K562 (cell line): ENCODE measurements around the gene TPK1. TPM values are rescaled to one million over a fixed set of nuclear protein-coding genes. Genes with fewer than 3 reads are reported as not detected.

ENCODE experiments used
- ATAC-seq: fragments of 200-7000 bp; cut with Tn5 transposase; 3 replicates; pipeline ENCODE4 v1.9.1; 2020; ENCODE audit warnings: moderate library complexity
- BruUV-seq: library from RNA; stranded (reverse); fragments of 400-500 nt; replicated peaks from 2 replicates; lab custom pipeline; 2021; lab: Mats Ljungman, UMichigan
- CTCF ChIA-PET: fragments of 300-600 bp; formaldehyde crosslinking; extraction: SDS; loops from one replicate; lab custom pipeline; 2021; ENCODE audit warnings: low intra/inter-chr PET ratio; lab: Yijun Ruan, JAX
- POLR2A ChIA-PET: fragments of 300-600, 350-650 bp; sonication (Branson Sonifier 250); formaldehyde crosslinking; extraction: SDS; loops from one replicate; lab custom pipeline; 2021; ENCODE audit warnings: antibody characterized with exemption, inconsistent platforms; lab: Yijun Ruan, JAX
- DNase-seq, 4 experiments: peaks; one replicate each; pipeline versions ENCODE4 v3.0.0 to v3.0.0-alpha.2; 2011 to 2018; ENCODE audit warnings: low spot score in 3 of 4, mixed read lengths in 3 of 4; ENCODE audit errors: extremely low read depth in 1 of 4
- FAIRE-seq: peaks from 2 replicates; lab custom pipeline; 2011; peaks lifted over from hg19 to GRCh38; lab: Jason Lieb, UNC
- H2AFZ ChIP-seq: 2 replicates; pipeline ENCODE4 v1.6.0; 2011; ENCODE audit warnings: low read depth, low read length, control low read depth, inconsistent platforms
- H3K27ac ChIP-seq: fragments of 200-600 bp; 3 replicates; pipeline ENCODE4 v1.8.0; 2011; ENCODE audit warnings: low read depth, mild to moderate bottlenecking, control low read depth, inconsistent platforms, low read length, moderate library complexity, mixed read lengths; ENCODE audit errors: extremely low read depth
- H3K27me3 ChIP-seq, 2 experiments: fragments of 300-600 bp in 1 of 2; 2 replicates in 1 of 2; 3 replicates in 1 of 2; pipeline versions ENCODE4 v1.6.0 to v1.8.0; 2011; ENCODE audit warnings: inconsistent platforms in 2 of 2, low read length in 2 of 2, mild to moderate bottlenecking in 1 of 2, mixed read lengths in 1 of 2, moderate library complexity in 1 of 2; ENCODE audit not compliant: control insufficient read depth in 2 of 2, insufficient read depth in 2 of 2
- H3K36me3 ChIP-seq: fragments of 300-600 bp; 3 replicates; pipeline ENCODE4 v1.8.0; 2011; ENCODE audit warnings: mild to moderate bottlenecking, low read length, inconsistent platforms; ENCODE audit not compliant: control insufficient read depth, insufficient read depth
- H3K4me1 ChIP-seq, 2 experiments: fragments of 200-600 bp in 1 of 2; replicated peaks in 1 of 2; 2 replicates in 1 of 2; 3 replicates in 1 of 2; pipeline versions ENCODE4 v1.5.1 to v1.8.0; 2011; ENCODE audit warnings: inconsistent platforms in 2 of 2, low read length in 2 of 2, mild to moderate bottlenecking in 1 of 2, mixed read lengths in 1 of 2, moderate library complexity in 1 of 2; ENCODE audit not compliant: control insufficient read depth in 2 of 2, insufficient read depth in 2 of 2
- H3K4me2 ChIP-seq: 2 replicates; pipeline ENCODE4 v1.6.1; 2011; ENCODE audit warnings: low read length, control low read depth, inconsistent platforms, mixed read lengths; ENCODE audit not compliant: insufficient read depth
- H3K4me3 ChIP-seq: fragments of 200-600 bp; sonication (generic), shearing (Covaris generic); 2 replicates; pipeline ENCODE4 v1.5.1; 2016; ENCODE audit warnings: control low read depth, inconsistent platforms
- H3K79me2 ChIP-seq: fragments of 200-600 bp; 3 replicates; pipeline ENCODE4 v1.8.0; 2011; ENCODE audit warnings: low read length, inconsistent platforms; ENCODE audit not compliant: control insufficient read depth, insufficient read depth
- H3K9ac ChIP-seq, 2 experiments: 2 replicates each; pipeline versions ENCODE4 v1.6.0 to v1.6.1; 2011; ENCODE audit warnings: low read depth in 2 of 2, low read length in 2 of 2, control low read depth in 1 of 2, inconsistent platforms in 1 of 2, mild to moderate bottlenecking in 1 of 2, mixed read lengths in 1 of 2; ENCODE audit not compliant: insufficient read depth in 1 of 2
- H3K9me1 ChIP-seq: one replicate; pipeline ENCODE4 v1.6.0; 2011; ENCODE audit warnings: inconsistent platforms, mild to moderate bottlenecking, low read length, moderate library complexity; ENCODE audit not compliant: control insufficient read depth, insufficient read depth
- H3K9me3 ChIP-seq: replicated peaks from 2 replicates; pipeline ENCODE4 v1.5.1; 2011; ENCODE audit warnings: low read depth, low read length, inconsistent platforms; ENCODE audit not compliant: control insufficient read depth, insufficient read depth
- H4K20me1 ChIP-seq: replicated peaks from 2 replicates; pipeline ENCODE4 v1.6.1; 2011; ENCODE audit warnings: low read length, inconsistent platforms, mixed read lengths; ENCODE audit not compliant: control insufficient read depth, insufficient read depth
- ELF1 ChIP-seq: fragments of 200-800 bp; sonication (Bioruptor generic); IDR thresholded peaks from 2 replicates; pipeline ENCODE4 v1.6.1; 2016; ENCODE audit warnings: missing genetic modification characterization, missing compliant biosample characterization
- FOXK1 ChIP-seq: sonication (generic); formaldehyde crosslinking; IDR thresholded peaks from 2 replicates; pipeline ENCODE4 v1.8.0; 2022; ENCODE audit warnings: missing genetic modification reagents, mild to moderate bottlenecking, borderline replicate concordance
- MEIS2 ChIP-seq: fragments of 450-650 bp; IDR thresholded peaks from 2 replicates; pipeline ENCODE4 v1.6.1; 2014; ENCODE audit warnings: mild to moderate bottlenecking; ENCODE audit not compliant: partially characterized antibody
- RB1 ChIP-seq: fragments of 450-650 bp; IDR thresholded peaks from 2 replicates; pipeline ENCODE4 v1.6.1; 2017; ENCODE audit warnings: low read depth, mild to moderate bottlenecking
- SMAD3 ChIP-seq: fragments of 450-650 bp; formaldehyde crosslinking; conservative IDR thresholded peaks from 2 replicates; pipeline ENCODE4 v1.4.0; 2020; ENCODE audit warnings: mild to moderate bottlenecking
- SMARCA4 ChIP-seq: fragments of 450-650 bp; IDR thresholded peaks from 2 replicates; pipeline ENCODE4 v1.6.1; 2016
- ZNF263 ChIP-seq: sonication (generic); formaldehyde crosslinking; IDR thresholded peaks from 2 replicates; pipeline ENCODE4 v1.8.0; 2022; ENCODE audit warnings: mild to moderate bottlenecking, missing genetic modification reagents, borderline replicate concordance
- ZNF507 ChIP-seq: conservative IDR thresholded peaks from 2 replicates; pipeline ENCODE4 v1.6.1; 2017; ENCODE audit warnings: missing genetic modification characterization, missing compliant biosample characterization
- WGBS: fragments of 100-300 bp; shearing (Covaris generic); methylation state at CpG from one replicate; pipeline ENCODE4 v1.1.6; 2016; ENCODE audit warnings: low coverage, mixed read lengths; ENCODE audit not compliant: insufficient coverage; ENCODE audit errors: missing lambda C conversion rate; 5-methylcytosine and 5-hydroxymethylcytosine counted together
- in situ Hi-C: fragments of 300-500 bp; cut with MboI; formaldehyde crosslinking; loops from 4 replicates; pipeline ENCODE4 v1.15.0; 2018; ENCODE audit warnings: inconsistent platforms, mixed read lengths
- intact Hi-C: fragments of 100-400 bp; cut with micrococcal nuclease; formaldehyde crosslinking; loops from 2 replicates; pipeline ENCODE4 v1.14.2; 2022
- polyA plus RNA-seq, 8 experiments: library from polyadenylated mRNA; depleted of rRNA in 4 of 8; stranded (reverse) in 5 of 8; unstranded in 3 of 8; fragments of >200 nt; fragmentation: Nextera tagmentation in 2 of 8; fragmentation: Illumina TruSeq in 1 of 8; extraction: Ambion mirVana in 2 of 8; extraction: Trizol in 1 of 8; gene quantifications; 2 replicates each; pipeline versions ENCODE4 v1.2.1 to v1.2.3, GENCODE V29; 2011 to 2014; ENCODE audit warnings: inconsistent platforms in 1 of 8, missing spikeins in 1 of 8
- total RNA-seq, 7 experiments: library from RNA; depleted of rRNA in 6 of 7; stranded (reverse); fragments of >200 nt in 6 of 7; fragmentation: Illumina TruSeq in 2 of 7; extraction: Trizol in 2 of 7; gene quantifications; 2 replicates each; pipeline versions ENCODE4 v1.2.1 to v1.2.3, GENCODE V29; 2011 to 2021; ENCODE audit warnings: low replicate concordance in 1 of 7

The TPK1 gene
- total and polyA plus RNA-seq, 9 of the 15 experiments (the other 6 are each of a cell fraction or from before 2014, with no cell fraction given) = 5.1 to 16.2 (median 9.2) TPM

DNA sequence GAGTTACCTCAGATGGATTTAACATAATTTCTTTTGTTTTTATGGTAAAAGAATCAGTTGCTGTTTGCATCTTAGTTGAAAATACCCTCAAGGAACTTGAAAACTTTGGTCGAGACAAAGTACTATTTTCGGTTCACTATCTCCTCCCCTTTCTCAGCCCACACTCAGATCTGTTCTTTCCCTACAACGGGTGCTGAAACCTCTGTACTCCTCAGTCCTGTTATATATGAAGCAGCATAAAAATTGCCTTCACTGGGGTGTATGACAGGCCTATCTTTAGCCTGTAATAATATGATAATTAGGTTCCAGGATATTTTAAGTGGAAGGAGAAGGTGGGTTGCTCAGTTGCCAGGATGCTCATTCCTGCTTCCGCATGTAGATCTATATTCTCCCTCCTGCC is 327.2 kb downstream of the TPK1 start:
- FAIRE-seq = no peak
- no peaks in the 10 kb centered on the region for H3K36me3 ChIP-seq
- intact Hi-C loops = no loop called here
- no peaks in the 10 kb centered on the region for H3K9me1 ChIP-seq
- no peak overlapping the region for H3K4me2 ChIP-seq
- H3K4me1 ChIP-seq = no peaks in the 10 kb centered on the region
- WGBS = 11% methylated on average over 4 of the region's 4 CpGs
- H3K4me3 ChIP-seq = no peak overlapping the region
- H2AFZ ChIP-seq = no peak overlapping the region
- H4K20me1 ChIP-seq = no peaks in the 10 kb centered on the region
- H3K79me2 ChIP-seq = no peaks in the 10 kb centered on the region
- BruUV-seq = no TSS peak
- no peak for TF ChIP-seq RB1
- H3K9ac ChIP-seq = no peak overlapping the region
- ATAC-seq = no peak
- H3K9me3 ChIP-seq = no peaks in the 10 kb centered on the region
- ChIA-PET CTCF (no interaction called here), POLR2A (no interaction called here)
- in situ Hi-C loops = no loop called here
- no peak for DNase-seq
- no peak overlapping the region for H3K27ac ChIP-seq
- H3K27me3 ChIP-seq = no peaks in the 10 kb centered on the region

DNA sequence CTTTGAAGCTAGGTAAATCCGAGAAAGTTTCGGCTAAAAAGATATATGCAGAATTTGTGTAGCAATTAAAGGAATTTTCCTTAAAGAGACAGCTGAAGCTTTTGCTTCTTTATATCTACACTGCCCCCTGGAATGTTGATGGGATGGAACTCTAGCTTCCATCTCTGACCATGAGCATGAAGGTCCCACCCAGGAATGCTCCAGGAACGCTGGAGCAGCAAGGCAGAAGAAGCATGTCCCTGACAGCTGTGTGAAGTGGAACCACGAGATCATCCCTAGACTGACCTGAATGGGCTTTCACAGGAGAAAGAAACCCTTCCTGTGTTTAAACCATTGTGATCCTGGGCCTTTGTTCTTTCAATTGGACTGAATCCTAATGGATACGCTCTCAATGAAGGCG is 332.6 kb downstream of the TPK1 start:
- Histone ChIP-seq H3K4me3 (no peak overlapping the region), H3K9me1 (no peaks in the 10 kb centered on the region), H3K4me2 (no peak overlapping the region), H2AFZ (no peak overlapping the region), H3K9me3 (no peaks in the 10 kb centered on the region), H4K20me1 (no peaks in the 10 kb centered on the region), H3K9ac (no peak overlapping the region), H3K27me3 (no peaks in the 10 kb centered on the region), H3K36me3 (no peaks in the 10 kb centered on the region), H3K27ac (no peak overlapping the region), H3K4me1 (no peaks in the 10 kb centered on the region), H3K79me2 (no peaks in the 10 kb centered on the region)
- TF ChIP-seq ELF1 (tag) = no peak
- no peak for TF ChIP-seq SMARCA4
- TF ChIP-seq ZNF263 (CRISPR knock-in tag) = no peak
- TF ChIP-seq SMAD3 = no peak
- no peak for TF ChIP-seq MEIS2
- no peak for TF ChIP-seq ZNF507 (tag)
- TF ChIP-seq FOXK1 (CRISPR knock-in tag) = no peak
- DNase-seq = no peak
- FAIRE-seq = no peak
- ChIA-PET POLR2A (no interaction called here), CTCF (no interaction called here)
- in situ Hi-C loops (no loop called here), intact Hi-C loops (no loop called here)
- 0% methylated on average over 6 of the region's 6 CpGs for WGBS
- no TSS peak for BruUV-seq
- ATAC-seq = no peak
